T47D (cell line): ENCODE results near the gene NEK10.

ENCODE experiments used
- DNase-seq, 2 experiments: peaks; one replicate each; pipeline versions ENCODE4 v3.0.0 to v3.0.0-alpha.2; 2011 to 2012; ENCODE audit warnings: low read depth in 1 of 2, low spot score in 1 of 2
- JUND ChIP-seq: IDR thresholded peaks from 2 replicates; pipeline ENCODE4 v1.6.1; 2012; ENCODE audit warnings: low read depth
- in situ Hi-C: cut with HindIII; loops from 2 replicates; pipeline ENCODE4 v1.10.0; 2016; ENCODE audit warnings: low sequenced_read_pairs, low pct_unique_long_range_greater_than_20kb

Gene NEK10

GRCh38 chr3:27376109-27376772, 7.1 kb upstream of the NEK10 start:
- in situ Hi-C loops: no loop called here
- DNase-seq: no peak
- TF ChIP-seq JUND: no peak

DNA sequence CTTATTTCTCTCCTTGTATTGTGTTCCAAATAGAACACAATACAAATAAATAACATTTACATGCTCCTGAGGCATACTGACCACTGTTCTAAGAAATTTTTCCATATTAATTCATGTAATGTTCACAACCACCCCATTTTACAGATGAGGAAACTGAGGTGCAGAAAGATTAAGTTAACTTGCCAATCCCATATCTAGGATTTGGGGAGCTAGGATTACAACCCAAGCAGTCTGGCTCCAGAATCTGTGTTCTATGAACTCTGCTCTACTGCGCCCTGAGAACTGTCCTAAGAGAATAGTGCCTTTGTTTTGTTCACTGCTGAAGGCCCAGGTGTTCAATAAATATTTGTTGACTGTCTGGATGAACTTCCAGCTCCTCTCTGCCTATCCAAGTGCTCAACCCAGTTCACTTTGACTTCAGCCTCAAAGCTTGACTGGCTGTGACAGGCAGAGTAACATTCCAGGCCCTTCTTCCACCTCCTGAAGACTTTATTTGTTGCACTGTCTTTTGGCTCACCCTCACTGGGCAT, 3.1 kb downstream of the NEK10 start:
- DNase-seq: peak in 1 of 2 experiments; percentile 83
- in situ Hi-C loops: no loop called here
- TF ChIP-seq JUND: no peak

- no peak for TF ChIP-seq JUND
- in situ Hi-C loops: no loop called here
- peak in 1 of 2 experiments; percentile 79 for DNase-seq
Measured at GRCh38 chr3:27360113-27361078, 8.8 kb downstream of the NEK10 start.

DNA sequence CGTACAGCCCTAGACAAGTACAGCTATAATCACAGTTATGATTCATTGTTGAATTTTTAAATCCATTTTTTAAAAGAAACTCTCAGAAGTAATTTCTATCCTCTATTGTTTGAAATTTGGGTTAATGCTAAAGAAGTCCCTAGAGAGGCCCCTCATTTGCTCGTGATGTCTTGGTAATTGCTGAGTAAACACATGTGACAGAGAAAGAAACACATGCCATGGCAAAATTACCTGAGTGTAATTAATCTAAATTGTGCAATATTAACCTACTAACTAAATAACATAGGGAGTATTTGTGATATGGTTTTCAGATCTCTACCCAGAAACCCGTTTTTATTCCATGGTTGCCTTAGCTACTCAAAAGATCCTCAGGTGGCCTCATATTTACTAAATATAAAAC, 10.8 kb downstream of the NEK10 start:
- TF ChIP-seq JUND: no peak
- no peak for DNase-seq
- in situ Hi-C loops: no loop called here

DNA sequence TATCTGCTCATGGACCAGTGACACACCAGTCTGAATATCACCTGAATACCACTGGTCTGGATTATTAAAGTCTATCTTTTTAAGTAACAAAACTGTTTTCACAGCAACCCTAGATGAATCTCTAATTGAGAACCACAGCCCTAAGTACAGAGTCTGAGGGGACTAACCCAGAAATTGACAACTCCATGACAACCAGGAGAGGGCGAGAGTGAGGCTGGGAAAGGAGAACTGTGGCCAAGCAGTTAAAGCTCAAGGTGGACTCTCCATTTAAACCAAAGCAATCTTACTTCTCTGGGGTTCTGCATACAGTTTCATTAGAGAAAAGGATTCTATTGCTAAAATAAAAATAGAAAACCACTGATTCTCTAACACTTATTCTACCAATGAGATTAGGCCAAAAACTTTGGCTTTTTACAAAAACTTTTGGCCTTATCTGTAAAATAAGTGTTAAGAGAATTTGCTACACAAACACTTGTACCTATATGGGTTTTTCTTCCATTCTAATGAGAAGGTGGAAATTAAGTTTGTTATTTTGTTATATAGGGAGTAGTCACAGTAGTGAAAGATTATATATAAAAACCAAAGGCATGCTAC, 11.4 kb downstream of the NEK10 start:
- peak in 1 of 2 experiments; percentile 85 for DNase-seq
- in situ Hi-C loops: no loop called here

DNA sequence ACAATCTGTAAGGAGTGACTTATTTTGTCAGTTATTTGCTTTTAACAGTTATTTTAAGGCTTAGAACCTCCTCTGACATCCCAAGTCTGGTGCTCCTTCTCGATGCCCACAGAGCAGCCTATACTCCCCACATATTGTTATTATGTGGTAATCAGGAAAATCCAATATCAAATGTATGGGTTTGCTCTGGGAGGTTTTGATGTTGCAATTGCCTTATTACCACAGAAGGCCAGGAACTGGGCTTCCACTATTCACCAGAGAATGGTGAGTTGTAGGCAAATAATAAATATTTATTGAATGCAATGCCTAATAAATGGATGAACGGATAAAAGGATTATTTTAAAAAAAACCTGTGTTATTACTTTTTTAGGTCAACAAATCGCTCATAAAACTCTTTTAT, 12.2 kb downstream of the NEK10 start:
- in situ Hi-C loops: no loop called here
- no peak for TF ChIP-seq JUND
- no peak for DNase-seq

More for the DNA sequence above, 11.4 kb downstream of the NEK10 start:
- TF ChIP-seq JUND: no peak

GRCh38 chr3:27354588-27355203, 14.5 kb downstream of the NEK10 start:
- no peak for TF ChIP-seq JUND
- DNase-seq: peak in 1 of 2 experiments; percentile 50
- in situ Hi-C loops: no loop called here

- no peak for TF ChIP-seq JUND
- DNase-seq: peak in 1 of 2 experiments; percentile 44
- in situ Hi-C loops: no loop called here
Measured at GRCh38 chr3:27354161-27354560, 15.0 kb downstream of the NEK10 start.

- no peak for TF ChIP-seq JUND
- no peak for DNase-seq
- in situ Hi-C loops: no loop called here
Measured at GRCh38 chr3:27353221-27353620, 16.0 kb downstream of the NEK10 start.

GRCh38 chr3:27352047-27352446, 17.1 kb downstream of the NEK10 start:
- TF ChIP-seq JUND: no peak
- no peak for DNase-seq
- in situ Hi-C loops: no loop called here

GRCh38 chr3:27349832-27350231, 19.4 kb downstream of the NEK10 start:
- no peak for TF ChIP-seq JUND
- in situ Hi-C loops: no loop called here
- DNase-seq: no peak
